Esophagus muscularis mucosa (tissue), 4 donors: ENCODE data around the gene SKIL. TPM values are rescaled to one million over a fixed set of nuclear protein-coding genes. Genes with fewer than 3 reads are reported as not detected.

Experiments
- DNase-seq: peaks from one replicate; pipeline ENCODE4 v3.0.0-alpha.2; 2017; ENCODE audit errors: extremely low spot score
- H3K27ac ChIP-seq, 4 donors: fragments of 200-600 bp; sonication (generic); replicated peaks in 1 of 4; 1 replicate in 3 of 4; 2 replicates in 1 of 4; pipeline ENCODE4 v1.5.1; 2016 to 2019; ENCODE audit warnings: mild to moderate bottlenecking in 1 of 4
- H3K27me3 ChIP-seq, 4 donors: fragments of 200-600 bp; sonication (generic); one replicate each; pipeline versions ENCODE4 v1.5.1 to v1.6.0; 2016 to 2019
- H3K36me3 ChIP-seq, 4 donors: fragments of 200-600 bp; sonication (generic); one replicate each; pipeline ENCODE4 v1.5.1; 2016 to 2019
- H3K4me1 ChIP-seq, 4 donors: fragments of 200-600 bp; sonication (generic); one replicate each; pipeline ENCODE4 v1.5.1; 2016 to 2019
- H3K4me3 ChIP-seq, 4 donors: fragments of 200-600 bp; sonication (generic); 1 replicate in 2 of 4; 2 replicates in 2 of 4; pipeline ENCODE4 v1.5.1; 2016 to 2019; ENCODE audit warnings: mild to moderate bottlenecking in 4 of 4, moderate library complexity in 1 of 4
- H3K9me3 ChIP-seq, 4 donors: fragments of 200-600 bp; sonication (generic); 1 replicate in 3 of 4; 2 replicates in 1 of 4; pipeline ENCODE4 v1.5.1; 2016 to 2019
- EP300 ChIP-seq: sonication (generic); formaldehyde crosslinking; IDR thresholded peaks from one replicate; pipeline ENCODE4 v1.6.1; 2017; ENCODE audit warnings: antibody characterized with exemption
- POLR2A ChIP-seq: fragments of 450-650 bp; IDR thresholded peaks from one replicate; pipeline ENCODE4 v1.6.1; 2017; ENCODE audit warnings: antibody characterized with exemption, moderate library complexity, mild to moderate bottlenecking, low read depth
- POLR2AphosphoS5 ChIP-seq, 2 donors: sonication (generic); formaldehyde crosslinking; IDR thresholded peaks; one replicate each; pipeline ENCODE4 v1.6.1; 2017; ENCODE audit warnings: antibody characterized with exemption in 2 of 2
- WGBS: methylation state at CpG from one replicate; pipeline ENCODE4 v1.1.5; 2018; 5-methylcytosine and 5-hydroxymethylcytosine counted together
- intact Hi-C: fragments of 100-400 bp; cut with DNase I; formaldehyde crosslinking; loops from one replicate; pipeline ENCODE4 v1.15.1; 2023
- total RNA-seq, 4 donors: library from RNA; depleted of rRNA; stranded (reverse); fragments of >200 nt; gene quantifications; one replicate each; pipeline versions ENCODE4 v1.1.0 to v1.2.1, GENCODE V29; 2016
- TF ChIP-seq, protein P1 (sequence below), 3 experiments: fragments of 200-600 bp in 2 of 3; fragments of 450-650 bp in 1 of 3; sonication (generic) in 2 of 3; IDR thresholded peaks; one replicate each; pipeline ENCODE4 v1.5.1; 2017 to 2019; ENCODE audit warnings: antibody characterized with exemption in 3 of 3, mild to moderate bottlenecking in 2 of 3, moderate library complexity in 1 of 3

The SKIL gene
- total RNA-seq, 4 donors from 2014 or later, result 34.7 to 54.4 (median 39.5) TPM

DNA sequence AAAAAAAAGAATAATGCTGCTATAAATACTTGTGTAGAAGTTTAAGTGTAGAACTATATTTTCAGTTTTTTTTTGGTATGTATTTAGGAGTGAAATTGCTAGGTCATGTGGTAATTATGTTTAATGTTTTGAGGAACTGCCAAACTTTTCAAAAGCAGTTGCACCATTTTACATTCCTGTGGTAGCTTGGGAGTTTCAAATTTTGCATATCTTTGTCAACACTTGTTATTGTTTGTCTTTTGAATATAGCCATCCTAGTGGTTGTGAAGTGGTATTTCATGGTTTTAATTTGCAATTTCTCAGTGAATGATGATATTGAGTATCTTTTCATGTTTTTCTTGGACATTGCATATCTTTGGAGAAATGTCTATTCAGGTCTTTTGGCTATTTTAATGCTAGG lies 30.4 kb downstream of the SKIL start:
- Histone ChIP-seq H3K4me3 (no peak overlapping the region), H3K27ac (no peak overlapping the region), H3K4me1 (no peaks in the 10 kb centered on the region), H3K27me3 (no peaks in the 10 kb centered on the region), H3K9me3 (no peaks in the 10 kb centered on the region), H3K36me3 (peaks cover 14 to 85% (median 67%) of the 10 kb centered on the region in 4 donors)
- no peak for DNase-seq
- intact Hi-C loops, result no loop called here
- TF ChIP-seq, protein P1, sequence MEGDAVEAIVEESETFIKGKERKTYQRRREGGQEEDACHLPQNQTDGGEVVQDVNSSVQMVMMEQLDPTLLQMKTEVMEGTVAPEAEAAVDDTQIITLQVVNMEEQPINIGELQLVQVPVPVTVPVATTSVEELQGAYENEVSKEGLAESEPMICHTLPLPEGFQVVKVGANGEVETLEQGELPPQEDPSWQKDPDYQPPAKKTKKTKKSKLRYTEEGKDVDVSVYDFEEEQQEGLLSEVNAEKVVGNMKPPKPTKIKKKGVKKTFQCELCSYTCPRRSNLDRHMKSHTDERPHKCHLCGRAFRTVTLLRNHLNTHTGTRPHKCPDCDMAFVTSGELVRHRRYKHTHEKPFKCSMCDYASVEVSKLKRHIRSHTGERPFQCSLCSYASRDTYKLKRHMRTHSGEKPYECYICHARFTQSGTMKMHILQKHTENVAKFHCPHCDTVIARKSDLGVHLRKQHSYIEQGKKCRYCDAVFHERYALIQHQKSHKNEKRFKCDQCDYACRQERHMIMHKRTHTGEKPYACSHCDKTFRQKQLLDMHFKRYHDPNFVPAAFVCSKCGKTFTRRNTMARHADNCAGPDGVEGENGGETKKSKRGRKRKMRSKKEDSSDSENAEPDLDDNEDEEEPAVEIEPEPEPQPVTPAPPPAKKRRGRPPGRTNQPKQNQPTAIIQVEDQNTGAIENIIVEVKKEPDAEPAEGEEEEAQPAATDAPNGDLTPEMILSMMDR (IDR thresholded peaks at IDR 0.05), result no peak
- TF ChIP-seq EP300 (no peak), POLR2AphosphoS5 (IDR thresholded peaks at IDR 0.05) (no peak), POLR2A (no peak)

DNA sequence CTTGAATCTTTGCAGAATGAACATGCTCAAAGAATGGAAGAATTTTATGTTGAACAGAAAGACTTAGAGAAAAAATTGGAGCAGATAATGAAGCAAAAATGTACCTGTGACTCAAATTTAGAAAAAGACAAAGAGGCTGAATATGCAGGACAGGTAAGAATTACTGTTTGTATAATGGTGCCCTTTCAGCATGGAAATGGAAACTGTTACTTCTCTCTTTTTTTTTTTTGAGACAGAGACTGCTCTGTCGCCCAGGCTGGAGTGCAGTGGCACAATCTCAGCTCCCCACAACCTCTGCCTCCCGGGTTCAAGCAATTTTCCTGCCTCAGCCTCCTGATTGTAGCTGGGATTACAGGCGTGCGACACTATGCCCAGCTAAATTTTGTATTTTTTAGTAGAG lies 33.6 kb downstream of the SKIL start:
- intact Hi-C loops, result no loop called here
- Histone ChIP-seq H3K4me1 (no peaks in the 10 kb centered on the region), H3K27me3 (no peaks in the 10 kb centered on the region), H3K9me3 (no peaks in the 10 kb centered on the region), H3K4me3 (no peak overlapping the region), H3K36me3 (peaks cover 6 to 55% (median 43%) of the 10 kb centered on the region in 4 donors), H3K27ac (no peak overlapping the region)
- 92% methylated on average over 4 of the region's 4 CpGs for WGBS
- TF ChIP-seq EP300, result no peak
- TF ChIP-seq, protein P1 (IDR thresholded peaks at IDR 0.05), result no peak
- no peak for TF ChIP-seq POLR2AphosphoS5 (IDR thresholded peaks at IDR 0.05)
- TF ChIP-seq POLR2A, result no peak
- no peak for DNase-seq

DNA sequence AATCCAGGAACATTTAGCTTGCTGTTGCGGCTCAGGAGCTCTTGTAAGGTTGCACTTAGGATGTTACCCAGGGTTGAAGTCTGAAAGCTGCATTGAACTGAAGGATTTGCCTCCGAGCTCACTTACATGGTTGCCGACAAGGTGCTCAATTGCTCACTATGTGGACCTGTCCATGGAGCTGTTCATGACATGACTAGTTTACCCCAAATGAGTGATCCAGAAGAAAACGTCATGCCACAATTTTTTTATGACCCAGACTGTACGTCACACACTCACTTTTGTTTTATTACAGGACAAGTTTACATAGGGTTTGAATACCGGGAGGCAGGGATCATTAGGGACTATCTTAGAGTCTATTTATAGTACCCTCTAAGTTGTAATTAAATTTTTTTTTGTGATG lies 40.2 kb downstream of the SKIL start:
- WGBS, result 86% methylated on average over 6 of the region's 6 CpGs
- Histone ChIP-seq H3K9me3 (no peaks in the 10 kb centered on the region), H3K4me1 (no peaks in the 10 kb centered on the region), H3K27ac (no peak overlapping the region), H3K4me3 (no peak overlapping the region), H3K36me3 (peaks cover 0 to 5% (median 1%) of the 10 kb centered on the region in 4 donors), H3K27me3 (no peaks in the 10 kb centered on the region)
- intact Hi-C loops, result no loop called here
- TF ChIP-seq, protein P1 (IDR thresholded peaks at IDR 0.05), result no peak
- TF ChIP-seq EP300 (no peak), POLR2AphosphoS5 (IDR thresholded peaks at IDR 0.05) (no peak), POLR2A (no peak)
- DNase-seq, result no peak

DNA sequence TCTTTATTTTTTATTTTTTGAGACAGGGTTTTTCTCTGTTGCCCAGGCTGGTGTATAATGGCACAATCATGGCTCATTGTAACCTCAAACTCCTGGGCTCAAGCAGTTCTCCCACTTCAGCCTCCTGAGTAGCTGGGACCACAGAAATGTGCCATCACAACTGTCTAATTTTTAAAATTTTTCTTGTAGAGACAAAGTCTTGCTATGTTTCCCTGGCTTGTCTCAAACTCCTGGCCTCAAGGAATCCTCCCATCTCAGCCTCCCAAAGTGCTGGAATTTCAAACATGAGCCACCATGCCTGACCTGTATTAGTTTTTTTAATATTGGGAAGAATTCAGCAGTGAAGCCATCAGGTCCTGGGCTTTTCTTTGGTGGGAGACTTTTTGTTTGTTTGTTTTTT lies 47.6 kb downstream of the SKIL start:
- intact Hi-C loops, result no loop called here
- DNase-seq, result no peak
- Histone ChIP-seq H3K27me3 (no peaks in the 10 kb centered on the region), H3K4me1 (no peaks in the 10 kb centered on the region), H3K36me3 (no peaks in the 10 kb centered on the region), H3K4me3 (no peak overlapping the region), H3K9me3 (no peaks in the 10 kb centered on the region), H3K27ac (no peak overlapping the region)
- no peak for TF ChIP-seq EP300
- TF ChIP-seq, protein P1 (IDR thresholded peaks at IDR 0.05), result no peak

DNA sequence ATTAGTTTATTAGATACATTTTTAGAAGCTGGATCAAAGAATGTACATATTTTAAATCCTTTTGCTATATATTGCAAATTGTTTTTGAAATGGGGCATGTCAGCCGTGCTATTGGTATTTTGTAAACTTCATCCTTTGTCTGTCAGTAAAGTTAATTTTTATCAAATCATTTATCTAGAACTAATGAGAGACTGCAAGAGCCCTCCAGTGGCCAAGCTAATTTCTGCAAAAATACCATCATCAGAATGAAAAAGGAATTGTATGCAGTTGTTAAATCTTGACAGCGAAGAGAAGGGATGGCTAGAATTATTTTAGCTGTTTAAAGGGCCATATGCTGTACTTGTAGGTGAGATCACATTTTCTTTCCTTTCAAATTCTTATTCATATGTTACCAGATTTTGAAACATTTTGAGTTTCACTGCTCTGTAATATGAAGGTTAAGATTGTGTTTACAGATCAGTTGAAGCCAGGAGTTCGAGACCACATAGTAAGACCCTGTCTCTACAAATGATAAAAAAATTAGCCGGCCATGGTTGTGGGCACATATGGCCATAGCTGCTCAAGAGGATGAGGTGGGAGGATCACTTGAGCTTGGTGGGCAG lies 53.0 kb downstream of the SKIL start:
- Histone ChIP-seq H3K27ac (no peak overlapping the region), H3K27me3 (peaks cover 0 to 5% (median 0%) of the 10 kb centered on the region in 4 donors), H3K4me3 (no peak overlapping the region), H3K9me3 (no peaks in the 10 kb centered on the region), H3K4me1 (no peaks in the 10 kb centered on the region), H3K36me3 (no peaks in the 10 kb centered on the region)
- TF ChIP-seq, protein P1 (IDR thresholded peaks at IDR 0.05), result peak; percentile 37 to 52 (median 43)
- no peak for TF ChIP-seq POLR2AphosphoS5 (IDR thresholded peaks at IDR 0.05)
- intact Hi-C loops, result loop anchor here (10.0 kb wide), 1 partner anchor 284 kb away; no protein-coding TSS in a partner anchor
- no peak for DNase-seq
- WGBS, result 55% methylated on average over 4 of the region's 4 CpGs
